DMS53 (cell line): ENCODE data around the gene DRAP1.

ENCODE experiments used
- DNase-seq: peaks from one replicate; lab custom pipeline; 2025; lab: John Stamatoyannopoulos, UW

The DRAP1 gene

GRCh38 chr11:65919141-65919572 lies at the start of gene DRAP1:
DRAP1 (plus strand) TSS chr11:65919426; CDS start chr11:65919502, 76 bp downstream.
- DNase-seq = peak; percentile 99

GRCh38 chr11:65869643-65870306 lies 49.5 kb upstream of the DRAP1 start:
- no peak for DNase-seq

- no peak for DNase-seq
Observed at GRCh38 chr11:65870307-65870658, 48.9 kb upstream of the DRAP1 start.

DNA sequence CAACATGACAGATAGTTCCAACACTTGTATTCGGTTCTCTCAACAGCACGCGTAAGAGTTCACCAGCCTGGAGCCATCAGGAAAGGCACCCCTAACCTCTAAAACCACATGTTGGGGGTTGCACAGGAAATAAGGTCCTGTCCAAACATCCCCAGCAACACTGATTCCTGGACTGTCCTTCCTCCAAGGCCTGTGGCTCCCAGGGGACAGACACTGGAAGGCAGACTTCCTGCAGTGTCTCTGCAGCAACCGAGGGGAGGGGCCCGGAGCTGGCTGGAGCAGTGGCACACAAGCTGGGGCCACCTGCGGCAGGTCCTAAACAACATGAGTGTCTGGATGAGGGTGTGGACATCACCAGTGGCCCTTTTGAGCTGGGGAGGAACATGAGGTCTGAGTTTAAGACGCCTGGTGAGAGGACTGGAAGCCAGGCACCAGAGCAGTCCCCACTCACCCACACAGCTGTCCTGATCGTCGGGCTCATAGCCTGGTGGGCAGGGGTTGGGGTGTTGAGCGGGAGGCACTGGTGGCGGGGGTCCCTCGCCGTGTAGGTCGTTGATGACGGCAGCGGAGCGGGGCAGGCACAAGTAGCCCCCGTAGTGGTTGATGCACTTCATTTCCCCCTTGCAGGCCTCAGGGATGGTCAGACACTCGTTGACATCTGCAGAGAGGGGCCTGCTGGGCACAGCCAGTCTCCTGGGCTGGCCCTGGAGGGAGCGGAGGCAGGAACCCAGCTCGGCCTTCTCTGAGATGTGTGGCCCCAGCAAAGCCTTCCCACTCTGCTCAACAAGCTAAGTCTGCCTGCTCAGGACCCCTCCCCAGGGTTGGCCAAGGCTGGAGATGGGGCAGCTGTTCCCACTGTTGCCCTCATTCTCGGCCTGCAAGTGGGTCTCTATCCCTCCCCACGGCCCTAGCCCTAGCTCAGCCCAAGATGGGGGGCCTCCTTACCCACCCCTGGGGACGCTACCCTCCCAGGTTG lies 48.2 kb upstream of the DRAP1 start:
- peak; percentile 72 for DNase-seq

DNA sequence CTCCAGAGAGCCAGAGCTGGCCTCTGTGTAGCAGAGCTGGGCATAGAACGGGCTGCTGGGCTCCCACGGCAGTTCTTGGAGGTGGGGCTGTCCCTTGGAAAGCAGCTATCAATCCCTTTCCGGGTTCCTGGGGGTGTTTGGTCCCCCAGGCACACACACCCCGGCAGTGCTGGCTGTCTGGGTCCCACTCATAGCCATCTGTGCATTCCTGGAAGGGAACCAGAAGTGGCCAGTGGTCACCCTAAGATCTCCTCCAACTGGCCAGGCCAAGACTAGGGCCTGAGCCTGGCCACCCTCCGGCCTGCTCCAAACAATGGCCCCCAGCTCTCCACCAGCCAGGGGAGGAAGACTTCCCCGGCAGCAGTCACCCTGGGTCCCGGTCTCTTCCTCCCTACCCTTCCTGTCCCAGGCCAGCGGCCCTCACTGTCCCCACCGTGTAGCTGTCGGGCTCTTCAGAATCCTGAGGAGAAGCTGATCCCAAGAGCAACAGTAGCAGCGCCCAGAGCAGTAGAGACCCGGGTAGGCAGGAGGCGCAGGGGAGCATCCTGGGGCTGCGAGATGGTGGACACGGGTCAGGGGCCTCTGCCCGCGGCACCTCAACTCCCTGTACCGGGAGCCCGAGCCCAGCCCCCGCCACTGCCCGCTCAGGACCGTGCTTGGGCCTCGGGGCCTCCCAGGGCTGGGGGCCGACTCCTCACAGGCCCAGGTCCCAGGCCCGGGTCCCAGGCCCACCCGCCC lies 47.2 kb upstream of the DRAP1 start:
- no peak for DNase-seq

DNA sequence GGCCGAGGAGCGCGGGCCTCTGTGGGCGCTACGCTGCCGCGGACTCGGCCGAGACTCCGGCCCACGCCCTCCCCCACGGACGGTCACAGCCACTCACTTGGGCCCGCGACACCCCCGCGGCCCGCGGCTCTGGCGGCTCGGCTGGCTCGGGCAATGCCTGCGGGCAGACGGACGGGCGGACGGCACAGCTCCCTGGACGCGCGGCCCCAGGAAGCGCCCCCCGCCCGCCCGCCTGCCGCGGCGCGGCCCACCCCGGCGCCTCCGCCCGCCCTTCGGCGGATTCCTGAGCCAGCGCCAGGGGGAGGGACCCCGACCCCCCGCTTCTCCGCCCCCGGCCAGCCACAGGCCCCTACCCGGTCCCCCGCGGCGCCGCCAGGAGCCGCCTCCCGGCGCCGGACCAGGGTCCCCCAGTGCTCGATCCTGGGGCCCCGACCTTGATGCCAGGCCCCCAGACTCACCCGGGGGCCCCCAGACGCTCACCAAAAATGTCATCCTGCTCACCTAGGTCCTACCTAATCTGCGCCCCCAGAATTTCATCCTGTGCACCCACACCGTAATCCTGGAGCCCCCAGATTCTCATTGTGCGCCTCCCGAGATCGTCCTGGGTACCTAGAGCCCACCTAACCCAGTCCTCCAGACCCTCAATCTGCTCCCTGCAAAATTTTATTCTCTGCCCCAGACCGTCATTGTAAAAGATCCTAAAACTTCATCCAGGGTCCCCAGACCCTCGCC lies 46.5 kb upstream of the DRAP1 start, which contains the start of gene EFEMP2:
Gene EFEMP2, minus strand, starts transcription at position 215 of the 732 bp plus-strand sequence. CDS start 446 bp downstream, outside the sequence.
- DNase-seq = peak; percentile 45

DNA sequence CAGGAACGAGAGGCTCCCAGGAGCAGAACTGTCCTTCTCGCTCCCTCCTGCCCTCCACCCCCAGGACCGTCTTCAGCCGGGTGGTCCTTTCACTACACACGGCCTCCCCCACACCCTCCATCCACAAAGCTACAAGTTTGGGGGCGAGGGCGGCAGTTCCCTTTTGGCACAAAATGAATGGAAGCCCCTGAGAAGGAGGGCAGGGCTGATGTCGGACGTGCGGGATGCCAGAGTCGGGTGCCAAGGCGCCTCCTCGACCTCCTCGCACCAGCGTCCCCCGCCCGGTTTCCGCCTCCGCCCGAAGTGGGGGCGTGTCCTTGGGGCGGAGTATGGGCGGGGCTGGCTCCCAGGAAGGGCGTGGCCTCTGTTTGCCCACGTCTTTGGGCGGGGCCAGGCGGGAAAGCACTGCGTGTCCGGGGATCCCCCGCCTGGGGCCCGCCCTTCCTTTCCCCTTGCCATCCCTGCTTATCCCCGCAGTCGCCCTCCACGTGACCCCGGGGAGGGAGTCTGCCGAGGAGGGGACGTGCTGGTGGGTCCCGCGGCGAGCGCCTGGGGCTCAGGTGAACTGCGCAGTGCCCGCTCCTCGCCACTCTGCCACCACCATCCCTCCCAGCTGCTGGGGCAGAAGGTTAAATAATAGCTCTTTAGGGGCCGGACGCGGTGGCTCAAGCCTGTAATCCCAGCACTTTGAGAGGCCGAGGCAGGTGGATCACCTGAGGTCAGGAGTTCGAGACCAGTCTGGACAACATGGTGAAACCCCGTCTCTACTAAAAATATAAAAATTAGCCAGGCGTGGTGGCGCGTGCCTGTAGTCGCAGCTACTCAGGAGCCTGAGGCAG lies 45.7 kb upstream of the DRAP1 start:
- peak; percentile 97 for DNase-seq

- no peak for DNase-seq
Observed at GRCh38 chr11:65879617-65880016, 39.6 kb upstream of the DRAP1 start, which contains the start of gene CTSW. CTSW (plus strand) TSS chr11:65879837; CDS start chr11:65879855, 18 bp downstream.

DNA sequence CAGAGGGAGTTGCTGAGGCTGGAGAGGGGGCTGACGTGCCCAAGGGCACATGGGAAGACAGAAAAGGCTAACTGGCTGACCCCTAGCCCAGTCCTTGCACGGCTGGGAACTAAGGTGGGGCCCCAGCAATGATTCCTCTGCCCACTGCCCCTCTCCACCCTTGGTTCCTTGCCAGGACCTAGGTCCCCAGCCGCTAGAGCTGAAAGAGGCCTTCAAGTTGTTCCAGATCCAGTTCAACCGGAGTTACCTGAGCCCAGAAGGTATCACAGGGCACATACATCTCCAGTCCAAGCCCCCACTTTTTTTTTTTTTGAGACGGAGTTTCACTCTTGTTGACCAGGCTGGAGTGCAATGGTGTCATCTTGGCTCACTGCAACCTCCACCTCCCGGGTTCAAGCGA lies 39.2 kb upstream of the DRAP1 start:
- DNase-seq = no peak

GRCh38 chr11:65880844-65881421 lies 38.3 kb upstream of the DRAP1 start:
- DNase-seq = no peak

- no peak for DNase-seq
Observed at GRCh38 chr11:65882120-65883057, 36.8 kb upstream of the DRAP1 start.

DNA sequence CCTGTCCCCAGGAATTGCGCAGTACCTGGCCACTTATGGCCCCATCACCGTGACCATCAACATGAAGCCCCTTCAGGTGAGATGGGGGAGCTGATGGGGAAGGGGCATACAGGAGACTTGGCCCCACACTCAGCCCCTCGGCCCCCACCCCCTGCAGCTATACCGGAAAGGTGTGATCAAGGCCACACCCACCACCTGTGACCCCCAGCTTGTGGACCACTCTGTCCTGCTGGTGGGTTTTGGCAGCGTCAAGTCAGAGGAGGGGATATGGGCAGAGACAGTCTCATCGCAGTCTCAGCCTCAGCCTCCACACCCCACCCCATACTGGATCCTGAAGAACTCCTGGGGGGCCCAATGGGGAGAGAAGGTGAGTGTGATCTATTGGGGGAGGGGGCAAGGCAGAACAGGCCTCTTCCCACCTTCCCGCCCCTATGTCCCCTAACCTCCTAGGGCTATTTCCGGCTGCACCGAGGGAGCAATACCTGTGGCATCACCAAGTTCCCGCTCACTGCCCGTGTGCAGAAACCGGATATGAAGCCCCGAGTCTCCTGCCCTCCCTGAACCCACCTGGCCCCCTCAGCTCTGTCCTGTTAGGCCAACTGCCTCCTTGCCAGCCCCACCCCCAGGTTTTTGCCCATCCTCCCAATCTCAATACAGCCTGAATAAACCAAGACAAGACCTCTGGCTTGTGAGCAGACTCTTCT lies 36.0 kb upstream of the DRAP1 start:
- no peak for DNase-seq

DNA sequence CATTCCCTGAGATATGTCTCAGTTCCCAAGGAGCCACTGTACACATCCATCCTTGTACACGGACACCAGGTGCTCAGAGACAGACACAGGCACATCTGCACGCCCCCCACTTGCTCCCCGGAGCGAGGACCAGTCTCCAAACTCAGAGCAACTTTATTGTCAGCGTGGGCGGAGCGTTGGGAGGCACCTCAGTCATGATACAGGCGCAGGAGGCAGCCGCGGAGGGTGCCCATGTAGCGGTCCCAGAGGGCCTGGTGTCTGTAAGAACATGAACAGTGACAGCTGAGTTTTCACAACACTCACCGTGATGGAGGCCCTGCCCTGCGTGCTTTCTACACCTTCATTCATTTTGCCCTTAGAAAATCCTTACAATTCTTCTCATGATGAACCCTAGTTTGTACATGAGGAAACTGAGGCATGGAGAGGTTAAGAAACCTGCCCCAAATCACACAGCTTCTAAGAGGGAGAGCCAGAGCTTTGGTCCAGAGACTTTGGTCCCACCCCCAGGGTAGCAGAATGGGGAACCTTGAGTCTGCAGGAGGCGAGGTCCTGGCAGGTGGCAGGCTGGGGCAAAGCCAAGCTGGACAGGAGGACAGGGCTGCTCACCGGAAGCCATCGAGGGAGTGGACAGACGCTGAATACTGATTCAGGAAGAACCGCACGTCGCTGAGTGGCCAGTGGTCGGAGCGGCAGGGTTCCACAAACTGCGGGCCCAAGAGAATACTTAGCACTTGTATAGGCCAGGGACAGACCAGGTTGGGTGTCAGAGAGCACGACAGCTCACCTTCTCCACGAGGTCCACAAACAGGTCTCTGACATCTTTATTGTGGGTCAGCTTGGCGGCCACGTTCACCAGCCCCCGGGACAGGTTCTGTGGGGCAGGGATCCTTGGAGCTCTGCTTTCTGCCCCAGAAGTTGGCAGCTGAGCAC lies 35.2 kb upstream of the DRAP1 start:
- DNase-seq = no peak

DNA sequence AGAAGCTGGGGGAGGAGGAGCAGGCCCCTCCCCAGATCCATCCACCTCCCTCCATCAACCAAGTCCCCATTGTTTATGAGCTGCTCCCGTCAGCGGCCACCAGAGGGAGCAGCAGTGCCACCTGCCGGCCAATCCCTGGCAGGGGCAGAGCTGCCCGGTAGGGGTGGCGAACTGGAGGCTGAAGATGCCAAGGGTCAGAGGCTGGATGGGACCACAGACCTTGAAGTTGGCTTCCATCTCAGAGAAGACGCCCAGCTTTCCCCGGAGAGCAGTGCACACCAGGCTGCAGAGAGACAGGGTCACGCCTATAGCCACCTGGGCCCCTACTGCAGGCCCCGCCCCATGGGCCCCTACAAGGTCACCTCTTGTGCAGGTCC lies 34.5 kb upstream of the DRAP1 start:
- DNase-seq = peak; percentile 87

GRCh38 chr11:65885231-65885630 lies 34.0 kb upstream of the DRAP1 start:
- DNase-seq = no peak

- no peak for DNase-seq
Observed at GRCh38 chr11:65885808-65886536, 33.3 kb upstream of the DRAP1 start.
